ENCODE results near the gene RNF187.

DNA sequence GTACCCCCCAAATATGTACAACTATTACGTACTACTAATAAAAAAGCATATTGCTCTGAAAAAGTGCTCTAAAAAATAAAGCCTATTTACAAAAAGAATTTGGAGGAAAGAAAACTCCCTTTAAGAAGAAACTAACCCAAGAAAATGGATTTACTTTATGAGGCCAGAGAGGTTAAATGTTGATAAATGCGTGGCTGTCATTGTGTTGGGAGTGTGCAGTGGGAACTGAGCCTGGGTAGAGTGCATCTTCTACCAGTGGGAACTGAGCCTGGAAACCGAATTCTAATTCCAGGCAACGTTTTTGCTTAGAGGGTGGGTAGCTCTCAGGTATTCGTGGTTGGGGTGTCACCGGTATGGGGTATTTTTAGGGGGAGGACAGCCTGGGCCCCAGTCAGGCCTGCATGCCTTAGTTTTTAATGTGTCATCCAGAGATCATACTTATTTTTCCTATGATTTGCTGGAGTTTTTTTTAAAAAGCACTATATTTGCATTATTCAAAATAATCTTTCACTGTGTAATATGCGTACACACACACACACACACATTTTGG, 24.1 kb upstream of the RNF187 start:
- TF ChIP-seq BACH2 (CRISPR knock-in tag; IDR thresholded peaks at IDR 0.05; ENCODE audit: borderline replicate concordance) (no peak), PATZ1 (CRISPR knock-in tag; IDR thresholded peaks at IDR 0.05; ENCODE audit: borderline replicate concordance) (no peak), TSHZ2 (CRISPR knock-in tag; IDR thresholded peaks at IDR 0.05) (no peak), ZNF70 (CRISPR knock-in tag; IDR thresholded peaks at IDR 0.05) (no peak), RARB (CRISPR knock-in tag; IDR thresholded peaks at IDR 0.05) (no peak)
- TF ChIP-seq, protein P1, sequence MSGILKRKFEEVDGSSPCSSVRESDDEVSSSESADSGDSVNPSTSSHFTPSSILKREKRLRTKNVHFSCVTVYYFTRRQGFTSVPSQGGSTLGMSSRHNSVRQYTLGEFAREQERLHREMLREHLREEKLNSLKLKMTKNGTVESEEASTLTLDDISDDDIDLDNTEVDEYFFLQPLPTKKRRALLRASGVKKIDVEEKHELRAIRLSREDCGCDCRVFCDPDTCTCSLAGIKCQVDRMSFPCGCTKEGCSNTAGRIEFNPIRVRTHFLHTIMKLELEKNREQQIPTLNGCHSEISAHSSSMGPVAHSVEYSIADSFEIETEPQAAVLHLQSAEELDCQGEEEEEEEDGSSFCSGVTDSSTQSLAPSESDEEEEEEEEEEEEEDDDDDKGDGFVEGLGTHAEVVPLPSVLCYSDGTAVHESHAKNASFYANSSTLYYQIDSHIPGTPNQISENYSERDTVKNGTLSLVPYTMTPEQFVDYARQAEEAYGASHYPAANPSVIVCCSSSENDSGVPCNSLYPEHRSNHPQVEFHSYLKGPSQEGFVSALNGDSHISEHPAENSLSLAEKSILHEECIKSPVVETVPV (CRISPR knock-in tag; IDR thresholded peaks at IDR 0.05): no peak

Data from SK-N-SH treated with all-trans-retinoic acid at 6 μM for 48 hours (cell line).